ENCODE measurements around the gene SDK1.

The SDK1 gene

DNA sequence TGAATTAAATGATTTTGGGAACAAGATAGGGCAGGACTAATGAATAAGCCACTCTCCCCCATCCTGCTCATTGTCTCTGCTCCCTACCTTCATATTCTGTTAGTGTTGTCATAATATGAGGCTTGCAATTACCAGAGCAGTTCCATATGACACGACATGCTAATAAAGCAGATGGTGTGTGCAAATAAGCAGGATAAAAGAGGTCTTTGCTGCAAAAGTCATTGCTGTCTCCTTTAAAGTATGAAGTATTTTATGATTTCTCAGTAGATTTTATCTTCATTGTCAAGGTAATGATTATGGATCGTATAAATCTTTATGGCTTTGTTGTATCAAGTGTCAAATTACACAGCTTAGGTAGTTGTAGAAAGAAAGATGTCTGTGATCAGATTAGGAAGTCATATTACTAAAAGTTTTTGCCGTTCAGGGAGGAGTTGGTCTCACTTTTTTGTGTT lies 114.8 kb downstream of the SDK1 start:
- no peak for DNase-seq

- no peak for DNase-seq
Measured at GRCh38 chr7:3416453-3416852, 115.4 kb downstream of the SDK1 start.

DNA sequence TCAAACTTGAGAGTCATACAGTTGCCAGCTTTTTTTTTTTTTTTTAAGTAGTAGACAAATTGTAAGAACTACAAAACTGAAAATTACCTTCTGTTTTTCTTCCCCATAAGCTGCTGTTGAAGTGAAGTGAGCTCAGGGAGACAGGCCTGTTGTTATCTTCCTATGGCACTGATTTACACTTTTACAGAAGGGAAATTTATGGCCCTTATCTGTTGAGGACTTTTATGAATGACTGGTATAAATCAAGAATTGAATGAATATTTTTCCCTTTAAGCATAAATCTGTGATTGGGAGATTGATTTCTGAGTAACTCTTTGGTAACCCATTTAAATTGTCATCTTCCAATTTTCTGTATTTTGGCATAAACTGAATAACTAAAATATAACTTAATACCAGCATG lies 124.0 kb downstream of the SDK1 start:
- no peak for DNase-seq

DNA sequence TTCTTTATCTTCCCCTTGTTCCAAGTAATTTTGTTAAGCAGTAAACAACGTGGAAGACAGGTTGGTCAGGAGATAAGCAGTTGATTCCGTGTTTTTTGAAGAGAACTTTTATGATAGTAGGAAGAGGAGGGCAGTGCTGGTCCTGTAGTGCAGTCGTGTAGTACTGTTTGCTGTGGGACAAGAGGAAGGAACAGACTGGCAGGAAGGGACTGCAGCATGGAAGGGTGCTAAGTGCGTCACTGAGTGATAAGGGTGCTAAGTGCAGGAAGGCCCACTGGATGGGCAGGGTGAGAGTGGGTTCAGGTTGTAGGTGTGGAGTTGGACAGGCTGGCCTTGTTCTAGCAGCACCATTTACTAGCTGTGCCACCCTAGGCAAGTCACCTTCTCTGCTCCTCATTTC lies 125.0 kb downstream of the SDK1 start:
- DNase-seq = no peak

GRCh38 chr7:3427957-3428356 lies 126.9 kb downstream of the SDK1 start:
- no peak for DNase-seq

DNA sequence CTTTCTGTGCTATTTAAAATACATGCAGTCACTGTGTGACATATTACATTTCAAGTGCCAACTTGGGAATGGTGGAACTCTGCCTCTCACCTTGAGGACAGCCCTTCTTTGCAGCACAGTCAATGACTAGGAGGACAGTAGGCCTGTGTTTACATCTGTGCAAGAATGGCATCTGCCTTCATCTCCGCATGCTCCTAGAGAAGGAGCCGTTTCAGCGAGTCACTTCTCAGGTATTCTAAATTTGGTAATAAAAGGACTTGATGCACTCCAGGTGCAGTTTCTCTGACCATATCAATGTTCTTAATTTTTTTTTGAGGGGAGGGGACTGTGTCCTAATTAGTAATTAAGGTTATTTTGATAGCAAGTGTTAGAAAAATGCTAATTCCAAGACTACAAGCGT lies 128.9 kb downstream of the SDK1 start:
- DNase-seq = no peak

DNA sequence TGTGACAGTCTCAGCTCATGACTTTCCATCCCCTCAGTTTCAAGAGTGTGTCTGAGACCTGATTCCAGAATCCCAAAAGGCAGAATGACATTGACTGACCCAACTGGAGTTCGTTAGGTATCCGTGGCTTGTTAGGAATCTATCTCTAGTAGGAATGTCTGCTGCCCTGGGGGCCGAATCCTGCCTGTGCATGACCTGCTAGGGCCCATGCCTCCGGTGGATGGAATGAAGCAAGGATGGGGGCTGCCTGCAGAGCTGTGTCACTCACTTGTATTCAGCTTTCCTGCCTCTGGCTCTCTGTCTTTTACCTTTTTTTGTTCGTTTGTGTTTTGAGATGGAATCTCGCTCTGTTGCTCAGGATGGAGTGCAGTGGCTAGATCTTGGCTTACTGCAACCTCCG lies 129.5 kb downstream of the SDK1 start:
- DNase-seq = no peak

- DNase-seq = no peak
Measured at GRCh38 chr7:3431306-3431705, 130.3 kb downstream of the SDK1 start.

DNA sequence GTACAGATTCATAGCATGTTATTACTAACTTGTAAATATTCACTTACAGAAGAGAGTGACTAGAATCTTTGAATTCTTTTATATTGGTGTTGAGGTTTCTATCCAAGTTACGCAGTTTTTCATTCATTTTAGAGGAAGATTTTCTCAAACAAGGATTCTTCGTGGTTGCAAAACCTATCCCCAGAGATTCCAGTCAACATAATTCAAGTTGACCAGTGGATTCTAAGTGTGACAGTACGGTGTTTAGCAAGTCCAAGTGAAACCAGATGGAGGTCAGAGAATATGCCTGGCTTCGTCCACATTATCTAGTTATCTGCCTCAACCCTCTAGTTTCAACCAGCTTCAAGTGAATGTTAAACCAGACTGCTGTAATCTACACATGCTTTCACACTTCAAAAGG lies 131.9 kb downstream of the SDK1 start:
- DNase-seq = no peak

DNA sequence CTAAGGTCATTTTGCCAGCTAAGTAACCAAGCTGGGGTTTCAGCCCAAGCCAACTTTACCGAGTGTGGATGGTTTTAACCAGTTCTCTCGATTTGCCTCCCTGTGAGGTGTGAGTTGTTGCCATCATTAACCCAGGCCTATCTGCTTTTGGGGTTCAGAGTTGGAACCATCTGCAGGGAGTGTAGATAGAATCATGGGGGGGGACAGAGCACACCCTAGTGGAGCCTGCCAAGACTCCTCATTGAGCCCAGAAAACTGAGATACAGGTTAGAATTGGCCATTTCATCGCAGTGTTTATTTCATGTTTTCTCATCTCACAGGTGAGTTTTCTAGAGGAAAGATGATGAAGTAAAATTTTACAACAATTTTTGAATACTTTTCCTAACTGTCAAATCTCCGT lies 133.6 kb downstream of the SDK1 start:
- no peak for DNase-seq

GRCh38 chr7:3436112-3436511 lies 135.1 kb downstream of the SDK1 start:
- no peak for DNase-seq

DNA sequence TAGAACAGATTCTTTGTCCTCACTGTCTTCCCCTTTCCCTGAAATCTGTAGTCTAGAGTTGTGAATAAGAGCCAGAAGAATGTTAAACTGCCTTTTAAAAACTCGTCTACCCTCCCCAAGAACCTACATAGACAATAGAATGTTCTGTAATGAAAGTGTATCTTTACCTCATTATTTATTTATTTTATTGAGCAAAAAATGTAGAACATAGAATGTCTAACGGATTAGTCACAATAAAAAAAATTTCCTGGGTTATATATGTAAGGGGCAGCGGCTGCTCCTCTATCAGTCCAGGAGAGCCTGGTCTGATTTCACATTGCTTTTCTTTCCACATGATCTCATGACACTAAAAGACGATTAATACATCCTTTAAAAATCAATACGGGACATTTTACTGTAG lies 135.7 kb downstream of the SDK1 start:
- DNase-seq = no peak

GRCh38 chr7:3437467-3437866 lies 136.4 kb downstream of the SDK1 start:
- no peak for DNase-seq

GRCh38 chr7:3438352-3438751 lies 137.3 kb downstream of the SDK1 start:
- no peak for DNase-seq

DNA sequence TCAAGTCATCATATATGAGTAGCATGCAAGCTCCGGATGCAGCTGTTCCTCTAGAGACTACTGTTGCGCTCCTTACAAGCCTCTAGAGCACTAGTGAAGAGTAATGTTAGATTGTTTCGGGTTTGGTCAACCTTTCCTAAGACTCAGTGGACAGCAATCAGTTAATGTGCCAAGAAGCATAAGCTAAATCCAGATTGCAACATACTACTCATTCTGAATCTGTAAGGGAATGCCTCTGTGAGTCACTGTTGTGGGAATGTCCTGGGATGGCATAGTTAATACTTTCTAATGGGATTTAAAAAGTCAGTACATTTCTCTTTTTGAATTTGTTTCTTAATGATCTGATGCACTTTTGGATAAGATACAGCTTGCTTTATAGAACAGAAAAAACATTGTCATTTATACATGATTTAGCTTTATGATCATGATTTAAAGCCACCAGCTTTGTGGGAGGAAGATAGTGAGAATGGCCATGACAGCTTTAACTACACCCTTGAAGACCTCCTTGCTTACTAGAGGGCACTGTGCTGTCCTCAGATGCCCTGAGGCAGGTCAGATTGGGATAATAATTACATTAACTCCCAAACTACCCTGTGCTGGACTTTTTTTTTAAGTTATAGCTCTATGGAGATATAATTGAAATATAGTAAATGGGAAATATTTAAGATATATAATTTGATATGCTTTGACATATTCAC lies 138.4 kb downstream of the SDK1 start:
- DNase-seq = no peak

DNA sequence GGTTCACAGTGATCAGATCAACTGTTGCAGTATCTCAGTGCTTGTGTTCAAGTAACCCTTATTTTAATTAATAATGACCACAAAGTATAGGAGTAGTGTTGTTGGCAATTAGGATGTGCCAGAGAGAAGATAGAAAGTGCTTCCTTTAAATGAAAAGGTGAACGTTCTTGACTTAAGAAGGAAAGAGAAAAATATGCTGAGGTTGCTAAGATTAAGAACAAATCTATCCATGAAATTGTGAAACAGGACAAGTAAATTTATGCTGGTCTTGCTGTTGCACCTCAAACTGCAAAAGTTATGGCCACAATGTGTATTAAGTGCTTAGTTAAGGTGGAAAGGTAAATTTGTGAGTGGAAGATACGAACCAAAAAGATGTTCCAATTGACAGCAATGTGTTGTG lies 139.5 kb downstream of the SDK1 start:
- DNase-seq = no peak

DNA sequence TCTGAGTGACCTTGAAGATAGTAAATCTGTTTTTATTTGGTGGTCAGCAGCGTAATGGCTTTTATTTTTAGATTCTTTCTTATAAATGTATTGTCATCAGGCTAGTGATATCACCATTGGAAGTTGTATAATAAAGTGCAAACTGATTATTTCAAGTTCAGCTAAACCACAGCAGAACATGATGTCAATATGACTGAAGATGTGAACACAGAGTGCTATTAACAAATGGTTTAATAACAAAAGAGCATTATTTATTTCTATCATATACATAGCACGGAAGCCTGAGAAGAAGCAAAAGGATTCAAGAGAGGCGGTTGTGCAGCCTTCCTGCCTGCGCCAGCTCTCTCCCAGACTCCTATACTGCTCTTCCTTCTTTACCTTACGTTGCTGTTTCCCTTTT lies 142.7 kb downstream of the SDK1 start:
- no peak for DNase-seq

GRCh38 chr7:3446786-3447185 lies 145.7 kb downstream of the SDK1 start:
- no peak for DNase-seq

- no peak for DNase-seq
Measured at GRCh38 chr7:3451701-3452100, 150.6 kb downstream of the SDK1 start.

DNA sequence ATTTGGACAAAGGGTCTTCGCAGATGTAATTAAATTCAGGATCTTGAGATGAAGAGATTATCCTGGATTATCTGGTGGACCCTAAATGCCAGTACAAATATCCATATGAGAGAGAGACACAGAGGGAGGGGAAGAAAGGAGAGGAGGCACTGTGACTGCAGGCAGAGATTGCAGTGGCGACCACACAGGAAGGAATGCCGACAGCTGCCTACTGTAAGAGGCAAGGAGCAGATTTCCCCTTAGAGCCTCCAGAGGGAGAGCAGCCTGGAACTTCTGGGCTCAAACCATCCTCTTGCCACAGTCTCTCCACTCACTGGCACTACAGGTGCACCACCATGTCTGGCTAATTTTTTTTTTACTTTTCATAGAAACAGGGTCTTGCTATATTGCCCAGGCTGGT lies 152.3 kb downstream of the SDK1 start:
- DNase-seq = no peak

GRCh38 chr7:3455806-3456595 lies 154.9 kb downstream of the SDK1 start:
- no peak for DNase-seq

DNA sequence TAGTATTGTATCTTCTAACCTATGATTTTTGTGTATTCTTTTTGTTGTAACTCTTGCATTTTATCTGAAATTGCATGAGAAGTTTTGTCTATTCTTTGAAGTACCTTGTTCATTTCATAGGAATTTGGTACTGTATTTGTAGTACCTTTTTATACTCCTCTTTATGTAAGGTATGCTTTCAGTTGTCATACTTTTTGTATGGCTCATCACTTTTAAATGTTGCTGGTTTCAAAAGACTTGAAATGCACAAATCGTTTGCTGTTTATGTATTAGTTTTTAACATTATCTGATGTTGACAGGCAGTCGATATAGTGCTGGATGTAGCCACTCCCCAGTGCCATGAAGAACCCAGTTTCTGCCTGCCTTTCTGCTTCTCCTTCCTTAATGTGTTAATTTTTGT lies 158.1 kb downstream of the SDK1 start:
- DNase-seq = no peak

- DNase-seq = no peak
Measured at GRCh38 chr7:3461923-3462322, 160.9 kb downstream of the SDK1 start.

GRCh38 chr7:3463696-3464095 lies 162.6 kb downstream of the SDK1 start:
- peak; percentile 67 for DNase-seq

Measured in NCI-H345 (cell line).